Measurements from ENCODE around the gene DHRS12.

Gene DHRS12

GRCh38 chr13:51729866-51730553 lies 74.0 kb downstream of the DHRS12 start:
- TF ChIP-seq CTCF (IDR thresholded peaks at IDR 0.05; ENCODE audit: unreplicated experiment in 3 of 3), result no peak
- Mint-ChIP-seq H3K36me3 (ENCODE audit: low read depth) (peaks cover 12% of the 10 kb centered on the region), H3K27me3 (ENCODE audit: low read depth) (no peaks in the 10 kb centered on the region), H3K4me3 (no peak overlapping the region), H3K4me1 (peaks cover 5% of the 10 kb centered on the region), H3K27ac (no peak overlapping the region), H3K9me3 (no peaks in the 10 kb centered on the region)

GRCh38 chr13:51728972-51729371 lies 75.0 kb downstream of the DHRS12 start:
- Mint-ChIP-seq H3K27me3 (ENCODE audit: low read depth) (no peaks in the 10 kb centered on the region), H3K4me1 (peaks cover 5% of the 10 kb centered on the region), H3K4me3 (no peak overlapping the region), H3K36me3 (ENCODE audit: low read depth) (peaks cover 12% of the 10 kb centered on the region), H3K9me3 (no peaks in the 10 kb centered on the region), H3K27ac (no peak overlapping the region)
- TF ChIP-seq CTCF (IDR thresholded peaks at IDR 0.05; ENCODE audit: unreplicated experiment in 3 of 3), result no peak

DNA sequence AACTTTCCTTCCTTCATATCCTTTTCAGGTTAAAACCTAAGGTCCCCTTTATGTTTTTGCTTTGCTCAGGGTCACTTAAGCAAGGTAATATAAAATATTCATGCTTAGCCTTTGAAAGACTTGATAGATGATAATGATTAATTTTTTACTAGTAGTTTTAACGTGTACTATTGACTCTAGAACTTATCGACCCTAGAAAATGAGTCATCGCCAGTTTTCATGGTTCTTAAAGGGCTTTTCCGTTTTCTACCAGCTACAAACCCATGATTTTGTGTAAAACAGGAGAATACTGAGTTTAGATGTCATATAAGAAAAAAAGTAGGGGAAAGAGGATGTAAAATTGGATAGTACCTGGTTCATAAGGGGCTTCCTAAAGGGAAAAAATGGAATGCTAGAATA lies 75.7 kb downstream of the DHRS12 start:
- no peaks in the 10 kb centered on the region for H3K27me3 Mint-ChIP-seq (ENCODE audit: low read depth)
- H3K4me3 Mint-ChIP-seq, result no peak overlapping the region
- H3K27ac Mint-ChIP-seq, result no peak overlapping the region
- H3K36me3 Mint-ChIP-seq (ENCODE audit: low read depth), result peaks cover 12% of the 10 kb centered on the region
- TF ChIP-seq CTCF (IDR thresholded peaks at IDR 0.05; ENCODE audit: unreplicated experiment in 3 of 3), result no peak
- H3K9me3 Mint-ChIP-seq, result no peaks in the 10 kb centered on the region
- H3K4me1 Mint-ChIP-seq, result peaks cover 5% of the 10 kb centered on the region

- Mint-ChIP-seq H3K4me3 (no peak overlapping the region), H3K27ac (no peak overlapping the region), H3K36me3 (ENCODE audit: low read depth) (peaks cover 12% of the 10 kb centered on the region), H3K4me1 (peaks cover 5% of the 10 kb centered on the region), H3K9me3 (no peaks in the 10 kb centered on the region), H3K27me3 (ENCODE audit: low read depth) (no peaks in the 10 kb centered on the region)
- TF ChIP-seq CTCF (IDR thresholded peaks at IDR 0.05; ENCODE audit: unreplicated experiment in 3 of 3), result no peak
Measured at GRCh38 chr13:51727634-51728274, 76.2 kb downstream of the DHRS12 start.

- peaks cover 5% of the 10 kb centered on the region for H3K4me1 Mint-ChIP-seq
- H3K27ac Mint-ChIP-seq, result peak overlapping the region in 1 of 3 experiments; percentile 51
- no peaks in the 10 kb centered on the region for H3K9me3 Mint-ChIP-seq
- no peak for TF ChIP-seq CTCF (IDR thresholded peaks at IDR 0.05; ENCODE audit: unreplicated experiment in 3 of 3)
- peaks cover 12% of the 10 kb centered on the region for H3K36me3 Mint-ChIP-seq (ENCODE audit: low read depth)
- no peaks in the 10 kb centered on the region for H3K27me3 Mint-ChIP-seq (ENCODE audit: low read depth)
- no peak overlapping the region for H3K4me3 Mint-ChIP-seq
Measured at GRCh38 chr13:51726446-51727193, 77.3 kb downstream of the DHRS12 start.
